GM10248 (cell line): ENCODE data around the gene CDH7.

Source experiments
- CTCF ChIA-PET: fragments of 300-600 bp; sonication (Branson Sonifier 250); formaldehyde crosslinking; extraction: SDS; loops from one replicate; lab custom pipeline; 2021; ENCODE audit warnings: antibody characterized with exemption; lab: Yijun Ruan, JAX
- POLR2A ChIA-PET: fragments of 350-650 bp; sonication (Branson Sonifier 250); formaldehyde crosslinking; extraction: SDS; loops from one replicate; lab custom pipeline; 2020; ENCODE audit warnings: antibody characterized with exemption; lab: Yijun Ruan, JAX
- DNase-seq: peaks from one replicate; pipeline ENCODE4 v3.0.0; 2012; ENCODE audit errors: extremely low spot score
- TF ChIP-seq, protein P1 (sequence below): IDR thresholded peaks from 2 replicates; pipeline ENCODE4 v1.5.1; 2012; ENCODE audit warnings: mild to moderate bottlenecking, low read depth; ENCODE audit errors: extremely low read depth, missing control alignments, control extremely low read depth

CDH7 gene

DNA sequence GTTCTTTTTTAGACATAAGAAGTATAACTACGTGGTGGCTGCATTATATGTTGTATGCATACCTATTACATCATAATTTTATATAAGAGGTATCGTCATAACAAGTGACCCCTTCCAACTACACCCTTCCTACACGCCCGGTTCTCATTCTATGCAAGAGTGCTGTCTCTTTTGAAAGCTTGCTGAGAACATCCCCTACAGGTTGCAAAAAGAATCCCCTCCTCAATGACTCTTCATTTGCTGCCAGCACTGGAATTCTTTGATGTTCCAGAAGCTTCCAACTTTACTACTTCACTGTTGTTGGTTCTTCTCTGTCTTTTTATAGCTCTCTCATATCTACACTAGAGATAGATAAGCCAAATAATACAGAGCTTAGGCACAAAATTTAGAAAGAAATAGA lies 66.4 kb downstream of the CDH7 start:
- no peak for DNase-seq
- TF ChIP-seq, protein P1, sequence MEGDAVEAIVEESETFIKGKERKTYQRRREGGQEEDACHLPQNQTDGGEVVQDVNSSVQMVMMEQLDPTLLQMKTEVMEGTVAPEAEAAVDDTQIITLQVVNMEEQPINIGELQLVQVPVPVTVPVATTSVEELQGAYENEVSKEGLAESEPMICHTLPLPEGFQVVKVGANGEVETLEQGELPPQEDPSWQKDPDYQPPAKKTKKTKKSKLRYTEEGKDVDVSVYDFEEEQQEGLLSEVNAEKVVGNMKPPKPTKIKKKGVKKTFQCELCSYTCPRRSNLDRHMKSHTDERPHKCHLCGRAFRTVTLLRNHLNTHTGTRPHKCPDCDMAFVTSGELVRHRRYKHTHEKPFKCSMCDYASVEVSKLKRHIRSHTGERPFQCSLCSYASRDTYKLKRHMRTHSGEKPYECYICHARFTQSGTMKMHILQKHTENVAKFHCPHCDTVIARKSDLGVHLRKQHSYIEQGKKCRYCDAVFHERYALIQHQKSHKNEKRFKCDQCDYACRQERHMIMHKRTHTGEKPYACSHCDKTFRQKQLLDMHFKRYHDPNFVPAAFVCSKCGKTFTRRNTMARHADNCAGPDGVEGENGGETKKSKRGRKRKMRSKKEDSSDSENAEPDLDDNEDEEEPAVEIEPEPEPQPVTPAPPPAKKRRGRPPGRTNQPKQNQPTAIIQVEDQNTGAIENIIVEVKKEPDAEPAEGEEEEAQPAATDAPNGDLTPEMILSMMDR, result no peak
- ChIA-PET CTCF (interaction anchor here (1.5 kb wide), 1 partner anchor 12 kb away, joined by 4 read pairs; no protein-coding TSS in a partner anchor), POLR2A (no interaction called here)

- TF ChIP-seq, protein P1, result no peak
- ChIA-PET POLR2A (no interaction called here), CTCF (no interaction called here)
- no peak for DNase-seq
These were observed 71.1 kb downstream of the CDH7 start for GRCh38 chr18:65821911-65822310.

GRCh38 chr18:65822826-65823225 lies 72.0 kb downstream of the CDH7 start:
- no peak for DNase-seq
- CTCF ChIA-PET, result no interaction called here
- TF ChIP-seq, protein P1, result no peak
- POLR2A ChIA-PET, result no interaction called here

DNA sequence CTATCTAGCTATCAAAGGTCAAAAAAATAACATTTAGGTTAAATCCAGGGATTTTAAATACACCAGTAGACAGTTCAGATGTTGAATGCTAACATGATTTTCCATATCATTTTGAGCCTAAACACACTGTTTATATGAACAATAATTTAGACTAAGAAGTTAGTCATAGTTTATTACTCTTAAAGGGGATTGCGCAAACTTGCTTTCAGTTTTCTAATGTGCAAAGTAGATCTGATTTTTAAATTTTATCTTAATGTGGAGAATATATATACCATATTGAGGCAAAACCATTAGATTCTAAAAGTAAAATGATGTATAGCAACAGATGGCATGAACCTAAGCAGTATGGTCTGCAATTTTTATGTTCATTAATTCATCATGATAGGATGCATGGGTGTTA lies 76.6 kb downstream of the CDH7 start:
- TF ChIP-seq, protein P1, result no peak
- POLR2A ChIA-PET, result no interaction called here
- CTCF ChIA-PET, result no interaction called here
- DNase-seq, result no peak

DNA sequence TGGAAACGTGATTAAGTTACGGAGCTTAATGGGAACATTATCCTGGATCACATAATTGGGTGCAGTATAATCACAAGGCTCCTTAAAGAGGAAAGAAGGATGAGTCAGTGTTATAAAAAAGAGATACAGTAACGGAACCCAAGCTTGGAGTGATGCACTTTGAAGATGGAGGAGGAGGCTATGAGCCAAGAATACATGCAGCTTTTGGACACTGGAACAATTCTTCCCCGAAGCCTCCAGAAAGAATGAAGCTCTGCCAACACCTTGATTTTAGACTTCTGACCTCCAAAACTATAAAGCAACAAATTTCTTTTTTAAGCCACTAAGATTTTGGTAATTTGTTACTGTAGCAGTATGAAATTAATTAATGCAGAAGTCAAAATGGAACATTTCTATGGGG lies 85.1 kb downstream of the CDH7 start:
- CTCF ChIA-PET, result interaction anchor here (1.6 kb wide), 1 partner anchor 12 kb away, joined by 5 read pairs; no protein-coding TSS in a partner anchor
- TF ChIP-seq, protein P1, result no peak

GRCh38 chr18:65846107-65846506 lies 95.3 kb downstream of the CDH7 start:
- POLR2A ChIA-PET, result no interaction called here
- TF ChIP-seq, protein P1, result no peak

More for the DNA sequence above, 85.1 kb downstream of the CDH7 start:
- DNase-seq, result no peak
- POLR2A ChIA-PET, result no interaction called here

More at GRCh38 chr18:65846107-65846506, 95.3 kb downstream of the CDH7 start:
- DNase-seq, result no peak
- CTCF ChIA-PET, result interaction anchor here (2.6 kb wide), 1 partner anchor 10 kb away, joined by 5 read pairs; no protein-coding TSS in a partner anchor
